Astrocyte of the cerebellum (primary cell): ENCODE results near the gene ADAMTS4.
"Not testable (repeated sequence)": the region's sequence is repeated elsewhere in the genome, so short reads cannot be mapped to it uniquely, and the experiment has no call there.

Experiments
- DNase-seq: peaks from one replicate; pipeline ENCODE4 v3.0.0-alpha.2; 2011; ENCODE audit warnings: low read depth
- H3K4me3 ChIP-seq: 2 replicates; pipeline ENCODE4 v1.5.1; 2011; ENCODE audit warnings: mild to moderate bottlenecking, low read depth, low read length, moderate library complexity
- in situ Hi-C: cut with HindIII; loops from 2 replicates; pipeline ENCODE4 v1.10.0; 2017; ENCODE audit warnings: low sequenced_read_pairs
- TF ChIP-seq, protein P1 (sequence below): IDR thresholded peaks from 2 replicates; pipeline ENCODE4 v1.5.1; 2012; ENCODE audit warnings: low read length, low read depth, moderate library complexity, mild to moderate bottlenecking; ENCODE audit errors: missing control alignments

ADAMTS4 gene

DNA sequence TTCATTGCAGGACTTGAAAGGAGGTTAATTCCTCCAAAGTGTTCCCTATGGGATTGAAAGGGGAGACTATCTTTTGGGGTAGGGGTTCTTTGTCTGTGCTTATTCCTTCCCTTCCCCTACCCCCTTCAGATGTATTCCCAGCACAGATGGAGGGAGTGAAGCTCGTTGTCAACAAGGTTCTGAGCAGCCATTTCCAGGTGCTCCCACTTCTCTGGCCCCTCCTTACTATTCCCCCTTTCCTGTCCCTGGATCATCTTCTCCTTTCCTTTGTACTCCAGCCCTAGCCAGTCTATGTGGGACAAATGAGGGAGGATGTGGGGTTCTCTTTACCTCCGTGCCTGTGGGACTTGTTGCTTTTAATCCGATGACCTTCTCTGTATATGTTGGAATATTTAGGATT is 27.9 kb upstream of the ADAMTS4 start:
- in situ Hi-C loops: no loop called here
- peak overlapping the region; percentile 88 for H3K4me3 ChIP-seq
- DNase-seq: no peak
- TF ChIP-seq, protein P1, sequence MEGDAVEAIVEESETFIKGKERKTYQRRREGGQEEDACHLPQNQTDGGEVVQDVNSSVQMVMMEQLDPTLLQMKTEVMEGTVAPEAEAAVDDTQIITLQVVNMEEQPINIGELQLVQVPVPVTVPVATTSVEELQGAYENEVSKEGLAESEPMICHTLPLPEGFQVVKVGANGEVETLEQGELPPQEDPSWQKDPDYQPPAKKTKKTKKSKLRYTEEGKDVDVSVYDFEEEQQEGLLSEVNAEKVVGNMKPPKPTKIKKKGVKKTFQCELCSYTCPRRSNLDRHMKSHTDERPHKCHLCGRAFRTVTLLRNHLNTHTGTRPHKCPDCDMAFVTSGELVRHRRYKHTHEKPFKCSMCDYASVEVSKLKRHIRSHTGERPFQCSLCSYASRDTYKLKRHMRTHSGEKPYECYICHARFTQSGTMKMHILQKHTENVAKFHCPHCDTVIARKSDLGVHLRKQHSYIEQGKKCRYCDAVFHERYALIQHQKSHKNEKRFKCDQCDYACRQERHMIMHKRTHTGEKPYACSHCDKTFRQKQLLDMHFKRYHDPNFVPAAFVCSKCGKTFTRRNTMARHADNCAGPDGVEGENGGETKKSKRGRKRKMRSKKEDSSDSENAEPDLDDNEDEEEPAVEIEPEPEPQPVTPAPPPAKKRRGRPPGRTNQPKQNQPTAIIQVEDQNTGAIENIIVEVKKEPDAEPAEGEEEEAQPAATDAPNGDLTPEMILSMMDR: no peak

- peak overlapping the region; percentile 88 for H3K4me3 ChIP-seq
- in situ Hi-C loops: no loop called here
- TF ChIP-seq, protein P1: no peak
- DNase-seq: no peak
Observed at GRCh38 chr1:161226320-161226711, 27.5 kb upstream of the ADAMTS4 start.

GRCh38 chr1:161225534-161226319 is 26.9 kb upstream of the ADAMTS4 start, which contains the start of gene TOMM40L:
TOMM40L (plus strand) TSS chr1:161226060; CDS start chr1:161226490, 430 bp downstream.
- peak; percentile 98 for DNase-seq
- H3K4me3 ChIP-seq: peak within 1 kb of the TSS; percentile 88
- TF ChIP-seq, protein P1: peak; percentile 70
- in situ Hi-C loops: no loop called here

DNA sequence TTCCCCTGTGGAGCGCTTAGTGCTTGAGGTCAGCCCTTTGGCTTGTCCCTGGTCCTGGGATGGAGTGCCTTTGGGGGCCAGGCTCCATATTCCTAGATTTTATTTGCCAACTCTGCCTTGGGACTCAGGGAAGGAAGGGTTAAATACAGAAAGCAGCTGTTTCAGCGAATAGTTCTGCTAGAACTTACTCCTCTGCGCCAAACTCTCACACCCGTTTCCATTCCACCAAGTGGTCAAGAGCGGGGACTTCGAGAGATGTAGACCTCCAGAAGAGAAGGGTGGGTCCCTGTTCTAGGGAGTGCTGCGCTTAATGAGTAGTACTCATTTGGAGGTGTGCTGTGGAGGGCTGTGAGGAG is 26.3 kb upstream of the ADAMTS4 start:
- no peak for DNase-seq
- no peak overlapping the region for H3K4me3 ChIP-seq
- TF ChIP-seq, protein P1: no peak
- in situ Hi-C loops: no loop called here

GRCh38 chr1:161224695-161225087 is 25.8 kb upstream of the ADAMTS4 start:
- not testable (repeated sequence) for H3K4me3 ChIP-seq, DNase-seq
- in situ Hi-C loops: loop anchor here (25.0 kb wide), 1 partner anchor 513 kb away; the partner anchor contains the start of gene DUSP12

GRCh38 chr1:161223805-161224694 is 25.2 kb upstream of the ADAMTS4 start:
- TF ChIP-seq, protein P1: no peak
- in situ Hi-C loops: loop anchor here (25.0 kb wide), 1 partner anchor 513 kb away; the partner anchor contains the start of gene DUSP12
- H3K4me3 ChIP-seq: no peak overlapping the region

More at GRCh38 chr1:161223805-161224694, 25.2 kb upstream of the ADAMTS4 start:
- no peak for DNase-seq
